Hippocampal formation (tissue), 2 donors: ENCODE data around the gene MYH11.
A peak's percentile ranks its signal among the peaks of the same experiment; 100 is the strongest.
"Not testable (repeated sequence)": the region's sequence is repeated elsewhere in the genome, so short reads cannot be mapped to it uniquely, and the experiment has no call there.

Experiments
- DNase-seq, 2 donors: peaks; one replicate each; lab custom pipeline; 2025; lab: John Stamatoyannopoulos, UW

Gene MYH11

DNA sequence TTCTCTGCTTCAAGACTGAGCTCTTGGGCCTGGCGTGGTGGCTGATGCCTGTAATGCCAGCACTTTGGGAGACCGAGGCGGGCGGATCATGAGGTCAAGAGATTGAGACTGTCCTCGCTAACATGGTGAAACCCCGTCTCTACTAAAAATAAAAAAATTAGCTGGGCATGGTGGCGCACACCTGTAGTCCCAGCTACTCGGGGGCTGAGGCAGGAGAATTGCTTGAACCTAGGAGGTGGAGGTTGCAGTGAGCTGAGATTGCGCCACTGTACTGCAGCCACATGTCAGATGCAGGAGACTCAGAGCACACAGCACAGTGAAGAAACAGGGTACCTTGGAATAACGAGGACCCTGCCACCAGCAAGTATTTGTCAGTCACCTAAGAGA lies 184.7 kb downstream of the MYH11 start:
- not testable (repeated sequence) for DNase-seq

DNA sequence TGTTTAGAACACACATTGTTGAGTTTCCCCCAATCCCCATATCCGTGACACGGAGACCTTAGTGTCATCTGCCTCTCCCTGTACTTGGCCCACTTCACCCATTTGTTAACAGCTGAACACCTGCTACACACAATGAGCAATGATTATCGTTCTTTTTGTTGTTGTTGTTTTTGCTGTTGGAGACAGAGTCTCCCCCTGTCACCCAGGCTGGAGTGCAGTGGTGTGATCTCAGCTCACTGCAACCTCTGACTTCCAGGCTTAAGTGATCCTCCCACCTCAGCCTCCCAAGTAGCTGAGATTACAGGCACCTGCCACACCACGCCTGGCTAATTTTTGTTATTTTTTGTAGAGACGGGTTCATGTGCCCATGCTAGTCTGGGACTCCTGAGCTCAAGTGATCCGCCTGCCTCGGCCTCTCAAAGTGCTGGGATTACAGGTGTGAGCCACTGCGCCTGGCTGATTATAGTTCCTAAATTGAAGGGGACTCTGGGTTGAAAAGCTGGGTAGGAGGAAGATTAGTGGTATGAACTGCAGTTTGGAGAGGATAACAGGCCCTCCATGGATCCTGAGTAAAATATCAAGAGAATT lies 185.2 kb downstream of the MYH11 start:
- no peak for DNase-seq

DNA sequence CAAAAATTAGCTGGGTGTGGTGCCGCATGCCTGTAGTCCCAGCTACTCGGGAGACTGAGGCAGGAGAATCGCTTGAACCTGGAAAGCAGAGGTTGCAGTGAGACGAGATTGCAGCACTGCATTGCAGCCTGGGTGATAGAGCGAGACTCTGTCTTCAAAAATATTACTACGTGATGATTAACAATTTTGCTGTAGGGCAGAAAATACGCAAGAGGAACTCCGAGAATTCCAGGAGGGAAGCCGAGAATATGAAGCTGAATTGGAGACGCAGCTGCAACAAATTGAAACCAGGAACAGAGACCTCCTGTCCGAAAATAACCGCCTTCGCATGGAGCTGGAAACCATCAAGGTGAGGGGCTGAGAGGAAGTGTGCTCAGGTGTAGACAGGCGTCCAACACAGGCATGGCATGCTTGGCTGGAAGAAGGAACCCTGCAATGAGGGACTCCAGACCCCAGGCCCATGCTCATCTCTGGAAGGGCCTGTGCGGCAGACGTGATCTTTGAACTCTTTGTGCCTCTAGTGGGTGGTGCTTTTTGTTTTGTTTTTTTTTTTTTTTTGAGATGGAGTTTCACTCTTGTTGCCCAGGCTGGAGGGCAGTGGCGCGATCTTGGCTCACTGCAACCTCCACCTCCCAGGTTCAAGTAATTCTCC lies 189.6 kb downstream of the MYH11 start:
- DNase-seq = no peak

- no peak for DNase-seq
Observed at GRCh38 chr16:15665107-15665506, 191.7 kb downstream of the MYH11 start.

DNA sequence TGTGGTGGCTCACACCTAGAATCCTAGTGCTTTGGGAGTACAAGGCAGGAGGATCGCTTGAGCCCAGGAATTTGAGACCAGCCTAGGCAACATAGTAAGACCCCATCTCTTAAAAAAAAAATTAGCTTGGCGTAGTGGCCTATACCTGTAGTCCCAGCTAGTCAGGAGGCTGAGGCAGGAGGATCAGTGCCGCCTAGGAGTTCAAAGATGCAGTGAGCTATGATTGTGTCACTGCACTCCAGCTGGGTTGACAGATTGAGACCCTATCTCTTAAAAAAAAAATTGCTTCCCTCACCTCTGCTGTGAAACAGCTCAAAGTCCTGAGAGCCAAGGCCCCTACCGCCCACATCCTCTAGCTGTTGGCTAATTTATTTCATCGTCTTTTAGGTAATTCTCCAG lies 196.6 kb downstream of the MYH11 start:
- DNase-seq = no peak

GRCh38 chr16:15658556-15658955 lies 198.3 kb downstream of the MYH11 start:
- no peak for DNase-seq

DNA sequence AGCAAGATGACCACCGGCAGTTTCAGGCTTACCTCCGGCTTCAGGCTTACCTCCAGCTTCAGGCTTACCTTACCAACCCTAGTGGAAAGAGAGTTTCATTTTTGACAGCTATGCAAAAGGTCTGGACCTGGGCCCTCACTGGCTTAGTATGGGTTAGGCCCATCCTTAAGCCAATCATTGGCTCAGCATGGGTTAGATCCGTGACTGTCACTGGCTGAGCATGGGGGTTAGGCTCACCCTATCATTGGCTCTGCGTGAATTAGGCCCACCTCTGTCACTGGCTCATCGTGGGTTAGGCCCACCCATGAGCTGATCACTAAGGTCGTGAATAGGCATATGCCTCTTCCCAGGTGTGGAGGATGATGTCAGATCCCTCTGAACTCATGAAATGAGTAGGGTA lies 198.7 kb downstream of the MYH11 start:
- no peak for DNase-seq

DNA sequence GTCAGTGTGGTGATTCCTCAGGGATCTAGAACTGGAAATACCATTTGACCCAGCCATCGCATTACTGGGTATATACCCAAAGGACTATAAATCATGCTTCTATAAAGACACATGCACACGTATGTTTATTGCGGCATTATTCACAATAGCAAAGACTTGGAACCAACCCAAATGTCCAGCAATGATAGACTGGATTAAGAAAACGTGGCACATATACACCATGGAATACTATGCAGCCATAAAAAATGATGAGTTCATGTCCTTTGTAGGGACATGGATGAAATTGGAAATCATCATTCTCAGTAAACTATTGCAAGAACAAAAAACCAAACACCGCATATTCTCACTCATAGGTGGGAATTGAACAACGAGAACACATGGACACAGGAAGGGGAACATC lies 201.3 kb downstream of the MYH11 start:
- DNase-seq = not testable (repeated sequence)

- no peak for DNase-seq
Observed at GRCh38 chr16:15654591-15654990, 202.2 kb downstream of the MYH11 start.

DNA sequence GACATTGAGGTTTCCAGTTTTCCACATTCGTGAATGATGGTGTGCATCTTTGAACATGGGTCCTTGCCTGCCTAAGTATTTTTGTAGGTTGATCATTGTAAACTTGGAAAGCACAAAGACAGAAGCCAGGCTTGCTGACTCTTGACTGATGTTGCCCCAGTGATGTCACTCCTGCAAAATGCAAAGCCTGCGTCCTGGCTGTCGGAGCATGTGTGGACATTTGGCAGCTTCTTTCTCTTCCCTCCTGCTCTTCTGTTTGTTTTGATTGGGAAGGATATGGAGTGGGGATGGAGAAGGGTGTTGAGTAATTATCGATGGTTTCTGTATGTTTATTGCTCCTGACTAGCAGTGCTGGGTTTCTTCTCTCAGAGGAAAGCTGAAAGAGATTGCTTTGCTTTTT lies 203.6 kb downstream of the MYH11 start:
- peak in 1 of 2 donors; percentile 23 for DNase-seq
